Trophoblast cell (in vitro differentiated cells and primary cell): ENCODE data around the gene APOD.

Experiments used
- DNase-seq, 2 donors: peaks; one replicate each; pipeline ENCODE4 v3.0.0-alpha.2; 2016
- H2AFZ ChIP-seq: 2 replicates; pipeline ENCODE4 v1.6.1; 2013; ENCODE audit warnings: low read length, moderate library complexity, mild to moderate bottlenecking; ENCODE audit not compliant: insufficient read depth, poor library complexity
- H2AK5ac ChIP-seq: 2 replicates; pipeline ENCODE4 v1.6.1; 2013; ENCODE audit warnings: mild to moderate bottlenecking, low read length
- H2BK120ac ChIP-seq: 2 replicates; pipeline ENCODE4 v1.6.1; 2013; ENCODE audit warnings: low read length, mild to moderate bottlenecking, moderate library complexity; ENCODE audit not compliant: insufficient read depth, poor library complexity
- H2BK12ac ChIP-seq: 2 replicates; pipeline ENCODE4 v1.6.1; 2013; ENCODE audit warnings: mild to moderate bottlenecking, low read length, moderate library complexity
- H2BK5ac ChIP-seq: 2 replicates; pipeline ENCODE4 v1.6.1; 2013; ENCODE audit warnings: low read length, low read depth, moderate library complexity, mild to moderate bottlenecking; ENCODE audit not compliant: poor library complexity
- H3K14ac ChIP-seq: 2 replicates; pipeline ENCODE4 v1.6.1; 2013; ENCODE audit warnings: mild to moderate bottlenecking, low read length
- H3K18ac ChIP-seq: 2 replicates; pipeline ENCODE4 v1.6.1; 2013; ENCODE audit warnings: mild to moderate bottlenecking, low read length
- H3K23ac ChIP-seq: 2 replicates; pipeline ENCODE4 v1.6.1; 2013; ENCODE audit warnings: low read length
- H3K27ac ChIP-seq: 2 replicates; pipeline ENCODE4 v1.5.1; 2013; ENCODE audit warnings: low read depth, mild to moderate bottlenecking, inconsistent platforms, low read length, moderate library complexity
- H3K27me3 ChIP-seq: 2 replicates; pipeline ENCODE4 v1.6.1; 2013; ENCODE audit warnings: inconsistent platforms, mild to moderate bottlenecking, low read length, moderate library complexity; ENCODE audit not compliant: insufficient read depth
- H3K36me3 ChIP-seq, 2 experiments: 1 replicate in 1 of 2; 2 replicates in 1 of 2; pipeline ENCODE4 v1.6.1; 2013; ENCODE audit warnings: low read length in 2 of 2, mild to moderate bottlenecking in 2 of 2, moderate library complexity in 1 of 2; ENCODE audit not compliant: insufficient read depth in 2 of 2, control insufficient read depth in 1 of 2
- H3K4ac ChIP-seq: 2 replicates; pipeline ENCODE4 v1.6.1; 2013; ENCODE audit warnings: low read depth, mild to moderate bottlenecking, low read length, moderate library complexity
- H3K4me1 ChIP-seq, 2 experiments: 1 replicate in 1 of 2; 2 replicates in 1 of 2; pipeline ENCODE4 v1.6.1; 2013; ENCODE audit warnings: low read length in 2 of 2, mild to moderate bottlenecking in 2 of 2, moderate library complexity in 1 of 2; ENCODE audit not compliant: insufficient read depth in 2 of 2, control insufficient read depth in 1 of 2
- H3K4me2 ChIP-seq: 2 replicates; pipeline ENCODE4 v1.6.1; 2013; ENCODE audit warnings: inconsistent platforms, mild to moderate bottlenecking, low read length, moderate library complexity
- H3K4me3 ChIP-seq: 2 replicates; pipeline ENCODE4 v1.5.1; 2013; ENCODE audit warnings: mild to moderate bottlenecking, low read depth, low read length, inconsistent platforms
- H3K79me1 ChIP-seq: one replicate; pipeline ENCODE4 v1.6.1; 2013; ENCODE audit warnings: low read length
- H3K79me2 ChIP-seq: 2 replicates; pipeline ENCODE4 v1.6.1; 2013; ENCODE audit warnings: low read length, mild to moderate bottlenecking; ENCODE audit not compliant: control insufficient read depth, insufficient read depth, poor library complexity
- H3K9ac ChIP-seq: 2 replicates; pipeline ENCODE4 v1.6.1; 2013; ENCODE audit warnings: mild to moderate bottlenecking, low read length
- H3K9me3 ChIP-seq: 2 replicates; pipeline ENCODE4 v1.6.1; 2013; ENCODE audit warnings: low read depth, mild to moderate bottlenecking, control low read depth, inconsistent platforms, low read length; ENCODE audit not compliant: insufficient read depth
- H4K12ac ChIP-seq: 2 replicates; pipeline ENCODE4 v1.6.1; 2013; ENCODE audit warnings: low read depth, mild to moderate bottlenecking, low read length, moderate library complexity
- H4K8ac ChIP-seq: 2 replicates; pipeline ENCODE4 v1.6.1; 2013; ENCODE audit warnings: low read depth, mild to moderate bottlenecking, low read length, moderate library complexity
- H4K91ac ChIP-seq: one replicate; pipeline ENCODE4 v1.6.1; 2013; ENCODE audit warnings: low read depth, mild to moderate bottlenecking, low read length, moderate library complexity
- WGBS: extraction: QIAGEN DNeasy Blood & Tissue Kit; methylation state at CpG from one replicate; pipeline ENCODE4 v1.1.7; 2013; ENCODE audit warnings: missing lambda C conversion rate; ENCODE audit not compliant: insufficient read length, insufficient coverage; ENCODE audit errors: extremely low coverage; 5-methylcytosine and 5-hydroxymethylcytosine counted together

Gene APOD

GRCh38 chr3:195531683-195532082 lies 52.1 kb downstream of the APOD start:
- Histone ChIP-seq H3K23ac (no peak overlapping the region), H2BK5ac (no peak overlapping the region), H3K9ac (no peak overlapping the region), H2AFZ (no peak overlapping the region), H3K79me2 (no peaks in the 10 kb centered on the region), H4K91ac (no peak overlapping the region), H3K18ac (no peak overlapping the region), H2BK12ac (no peak overlapping the region), H3K27ac (no peak overlapping the region), H3K27me3 (no peaks in the 10 kb centered on the region), H3K14ac (no peak overlapping the region), H3K4me1 (no peaks in the 10 kb centered on the region), H2AK5ac (no peak overlapping the region), H3K79me1 (no peaks in the 10 kb centered on the region), H3K9me3 (no peaks in the 10 kb centered on the region), H4K12ac (no peak overlapping the region), H3K4me3 (no peak overlapping the region), H4K8ac (no peak overlapping the region), H2BK120ac (no peak overlapping the region), H3K4me2 (no peak overlapping the region), H3K4ac (no peak overlapping the region), H3K36me3 (peaks cover 2 to 4% of the 10 kb centered on the region in 2 experiments)
- no CpG with 5 or more reads among the region's 5 CpGs for WGBS
- DNase-seq = no peak

DNA sequence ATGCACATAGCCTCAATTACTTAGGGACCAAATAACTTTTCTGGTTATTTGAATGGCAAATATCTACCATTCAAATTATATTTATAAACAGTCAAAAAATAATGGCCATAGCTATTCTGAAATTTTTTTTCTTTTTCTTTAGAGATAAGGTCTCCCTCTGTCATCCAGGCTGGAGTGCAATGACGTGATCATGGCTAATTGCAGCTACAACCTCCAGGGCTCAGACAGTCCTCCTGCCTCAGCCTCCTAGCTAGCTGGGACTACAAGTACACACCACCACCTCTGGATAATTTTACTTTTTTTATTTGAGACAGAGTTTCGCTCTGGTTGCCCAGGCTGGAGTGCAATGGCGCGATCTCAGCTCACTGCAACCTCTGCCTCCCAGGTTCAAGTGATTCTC lies 57.2 kb downstream of the APOD start:
- WGBS = no CpG with 5 or more reads among the region's 4 CpGs
- Histone ChIP-seq H3K23ac (no peak overlapping the region), H3K4me3 (no peak overlapping the region), H4K8ac (no peak overlapping the region), H3K4me2 (no peak overlapping the region), H2BK12ac (no peak overlapping the region), H3K4ac (no peak overlapping the region), H4K12ac (no peak overlapping the region), H2AK5ac (no peak overlapping the region), H3K14ac (no peak overlapping the region), H3K18ac (no peak overlapping the region), H3K27ac (no peak overlapping the region), H3K27me3 (no peaks in the 10 kb centered on the region), H2AFZ (no peak overlapping the region), H2BK5ac (no peak overlapping the region), H3K79me1 (no peaks in the 10 kb centered on the region), H3K36me3 (peaks cover 2 to 16% of the 10 kb centered on the region in 2 experiments), H3K9me3 (no peaks in the 10 kb centered on the region), H3K79me2 (no peaks in the 10 kb centered on the region), H3K4me1 (no peaks in the 10 kb centered on the region), H4K91ac (no peak overlapping the region), H3K9ac (no peak overlapping the region), H2BK120ac (no peak overlapping the region)
- no peak for DNase-seq

- no peaks in the 10 kb centered on the region for H3K27me3 ChIP-seq
- H3K18ac ChIP-seq = no peak overlapping the region
- no CpG with 5 or more reads among the region's 14 CpGs for WGBS
- H2AFZ ChIP-seq = no peak overlapping the region
- no peak overlapping the region for H4K12ac ChIP-seq
- H3K4me2 ChIP-seq = no peak overlapping the region
- no peak overlapping the region for H2BK5ac ChIP-seq
- peaks cover 3 to 16% of the 10 kb centered on the region in 2 experiments for H3K36me3 ChIP-seq
- no peak overlapping the region for H4K91ac ChIP-seq
- H3K23ac ChIP-seq = no peak overlapping the region
- H2BK12ac ChIP-seq = no peak overlapping the region
- no peaks in the 10 kb centered on the region for H3K4me1 ChIP-seq
- no peak overlapping the region for H2AK5ac ChIP-seq
- no peaks in the 10 kb centered on the region for H3K79me1 ChIP-seq
- no peaks in the 10 kb centered on the region for H3K79me2 ChIP-seq
- no peak overlapping the region for H3K14ac ChIP-seq
- no peak for DNase-seq
- H3K9me3 ChIP-seq = no peaks in the 10 kb centered on the region
- no peak overlapping the region for H3K4ac ChIP-seq
- no peak overlapping the region for H2BK120ac ChIP-seq
- no peak overlapping the region for H3K9ac ChIP-seq
- H4K8ac ChIP-seq = no peak overlapping the region
- no peak overlapping the region for H3K27ac ChIP-seq
- H3K4me3 ChIP-seq = no peak overlapping the region
Measured at GRCh38 chr3:195524171-195524896, 59.4 kb downstream of the APOD start.

- Histone ChIP-seq H2AFZ (no peak overlapping the region), H4K91ac (no peak overlapping the region), H4K12ac (no peak overlapping the region), H3K14ac (no peak overlapping the region), H3K36me3 (peaks cover 1 to 15% of the 10 kb centered on the region in 2 experiments), H3K4me3 (no peak overlapping the region), H2BK12ac (no peak overlapping the region), H4K8ac (no peak overlapping the region), H3K9ac (no peak overlapping the region), H3K18ac (no peak overlapping the region), H3K27me3 (no peaks in the 10 kb centered on the region), H3K9me3 (no peaks in the 10 kb centered on the region), H2BK120ac (no peak overlapping the region), H3K4me2 (no peak overlapping the region), H3K4me1 (no peaks in the 10 kb centered on the region), H3K79me1 (no peaks in the 10 kb centered on the region), H2AK5ac (no peak overlapping the region), H3K4ac (no peak overlapping the region), H3K79me2 (no peaks in the 10 kb centered on the region), H2BK5ac (no peak overlapping the region), H3K23ac (no peak overlapping the region), H3K27ac (no peak overlapping the region)
- WGBS = no CpG with 5 or more reads among the region's 6 CpGs
- peak in 1 of 2 donors; percentile 74 for DNase-seq
Measured at GRCh38 chr3:195522254-195523023, 61.3 kb downstream of the APOD start.
